K562 (cell line): Measurements from ENCODE around the gene BMP8B. TPM values are rescaled to one million over a fixed set of nuclear protein-coding genes. Genes with fewer than 3 reads are reported as not detected.
A peak's percentile ranks its signal among the peaks of the same experiment; 100 is the strongest.

Experiments used
- ATAC-seq: fragments of 200-7000 bp; cut with Tn5 transposase; 3 replicates; pipeline ENCODE4 v1.9.1; 2020; ENCODE audit warnings: moderate library complexity
- BruUV-seq: library from RNA; stranded (reverse); fragments of 400-500 nt; replicated peaks from 2 replicates; lab custom pipeline; 2021; lab: Mats Ljungman, UMichigan
- CTCF ChIA-PET: fragments of 300-600 bp; formaldehyde crosslinking; extraction: SDS; loops from one replicate; lab custom pipeline; 2021; ENCODE audit warnings: low intra/inter-chr PET ratio; lab: Yijun Ruan, JAX
- POLR2A ChIA-PET: fragments of 300-600, 350-650 bp; sonication (Branson Sonifier 250); formaldehyde crosslinking; extraction: SDS; loops from one replicate; lab custom pipeline; 2021; ENCODE audit warnings: antibody characterized with exemption, inconsistent platforms; lab: Yijun Ruan, JAX
- DNase-seq, 4 experiments: peaks; one replicate each; pipeline versions ENCODE4 v3.0.0 to v3.0.0-alpha.2; 2011 to 2018; ENCODE audit warnings: low spot score in 3 of 4, mixed read lengths in 3 of 4; ENCODE audit errors: extremely low read depth in 1 of 4
- FAIRE-seq: peaks from 2 replicates; lab custom pipeline; 2011; peaks lifted over from hg19 to GRCh38; lab: Jason Lieb, UNC
- H2AFZ ChIP-seq: 2 replicates; pipeline ENCODE4 v1.6.0; 2011; ENCODE audit warnings: low read depth, low read length, control low read depth, inconsistent platforms
- H3K27ac ChIP-seq: fragments of 200-600 bp; 3 replicates; pipeline ENCODE4 v1.8.0; 2011; ENCODE audit warnings: low read depth, mild to moderate bottlenecking, control low read depth, inconsistent platforms, low read length, moderate library complexity, mixed read lengths; ENCODE audit errors: extremely low read depth
- H3K27me3 ChIP-seq, 2 experiments: fragments of 300-600 bp in 1 of 2; 2 replicates in 1 of 2; 3 replicates in 1 of 2; pipeline versions ENCODE4 v1.6.0 to v1.8.0; 2011; ENCODE audit warnings: inconsistent platforms in 2 of 2, low read length in 2 of 2, mild to moderate bottlenecking in 1 of 2, mixed read lengths in 1 of 2, moderate library complexity in 1 of 2; ENCODE audit not compliant: control insufficient read depth in 2 of 2, insufficient read depth in 2 of 2
- H3K36me3 ChIP-seq: fragments of 300-600 bp; 3 replicates; pipeline ENCODE4 v1.8.0; 2011; ENCODE audit warnings: mild to moderate bottlenecking, low read length, inconsistent platforms; ENCODE audit not compliant: control insufficient read depth, insufficient read depth
- H3K4me1 ChIP-seq, 2 experiments: fragments of 200-600 bp in 1 of 2; replicated peaks in 1 of 2; 2 replicates in 1 of 2; 3 replicates in 1 of 2; pipeline versions ENCODE4 v1.5.1 to v1.8.0; 2011; ENCODE audit warnings: inconsistent platforms in 2 of 2, low read length in 2 of 2, mild to moderate bottlenecking in 1 of 2, mixed read lengths in 1 of 2, moderate library complexity in 1 of 2; ENCODE audit not compliant: control insufficient read depth in 2 of 2, insufficient read depth in 2 of 2
- H3K4me2 ChIP-seq: 2 replicates; pipeline ENCODE4 v1.6.1; 2011; ENCODE audit warnings: low read length, control low read depth, inconsistent platforms, mixed read lengths; ENCODE audit not compliant: insufficient read depth
- H3K4me3 ChIP-seq: fragments of 200-600 bp; sonication (generic), shearing (Covaris generic); 2 replicates; pipeline ENCODE4 v1.5.1; 2016; ENCODE audit warnings: control low read depth, inconsistent platforms
- H3K79me2 ChIP-seq: fragments of 200-600 bp; 3 replicates; pipeline ENCODE4 v1.8.0; 2011; ENCODE audit warnings: low read length, inconsistent platforms; ENCODE audit not compliant: control insufficient read depth, insufficient read depth
- H3K9ac ChIP-seq, 2 experiments: 2 replicates each; pipeline versions ENCODE4 v1.6.0 to v1.6.1; 2011; ENCODE audit warnings: low read depth in 2 of 2, low read length in 2 of 2, control low read depth in 1 of 2, inconsistent platforms in 1 of 2, mild to moderate bottlenecking in 1 of 2, mixed read lengths in 1 of 2; ENCODE audit not compliant: insufficient read depth in 1 of 2
- H3K9me1 ChIP-seq: one replicate; pipeline ENCODE4 v1.6.0; 2011; ENCODE audit warnings: inconsistent platforms, mild to moderate bottlenecking, low read length, moderate library complexity; ENCODE audit not compliant: control insufficient read depth, insufficient read depth
- H3K9me3 ChIP-seq: replicated peaks from 2 replicates; pipeline ENCODE4 v1.5.1; 2011; ENCODE audit warnings: low read depth, low read length, inconsistent platforms; ENCODE audit not compliant: control insufficient read depth, insufficient read depth
- H4K20me1 ChIP-seq: replicated peaks from 2 replicates; pipeline ENCODE4 v1.6.1; 2011; ENCODE audit warnings: low read length, inconsistent platforms, mixed read lengths; ENCODE audit not compliant: control insufficient read depth, insufficient read depth
- AFF4 ChIP-seq: sonication (generic); formaldehyde crosslinking; IDR thresholded peaks from 2 replicates; pipeline ENCODE4 v1.8.0; 2023; ENCODE audit warnings: mild to moderate bottlenecking, missing genetic modification reagents
- MYNN ChIP-seq, 2 experiments: sonication (generic); formaldehyde crosslinking in 1 of 2; IDR thresholded peaks; 2 replicates each; pipeline versions ENCODE4 v1.5.0 to v1.6.1; 2016 to 2020; ENCODE audit warnings: antibody characterized with exemption in 1 of 2, missing genetic modification reagents in 1 of 2
- POLR2A ChIP-seq: fragments of 450-650 bp; conservative IDR thresholded peaks from 2 replicates; pipeline ENCODE4 v1.6.1; 2016
- POLR2B ChIP-seq: fragments of 450-650 bp; IDR thresholded peaks from 2 replicates; pipeline ENCODE4 v1.6.1; 2018; ENCODE audit warnings: low read depth; ENCODE audit not compliant: partially characterized antibody
- SUPT5H ChIP-seq: fragments of 450-650 bp; IDR thresholded peaks from 2 replicates; pipeline ENCODE4 v1.6.1; 2016
- WGBS: fragments of 100-300 bp; shearing (Covaris generic); methylation state at CpG from one replicate; pipeline ENCODE4 v1.1.6; 2016; ENCODE audit warnings: low coverage, mixed read lengths; ENCODE audit not compliant: insufficient coverage; ENCODE audit errors: missing lambda C conversion rate; 5-methylcytosine and 5-hydroxymethylcytosine counted together
- in situ Hi-C: fragments of 300-500 bp; cut with MboI; formaldehyde crosslinking; loops from 4 replicates; pipeline ENCODE4 v1.15.0; 2018; ENCODE audit warnings: inconsistent platforms, mixed read lengths
- intact Hi-C: fragments of 100-400 bp; cut with micrococcal nuclease; formaldehyde crosslinking; loops from 2 replicates; pipeline ENCODE4 v1.14.2; 2022
- polyA plus RNA-seq, 8 experiments: library from polyadenylated mRNA; depleted of rRNA in 4 of 8; stranded (reverse) in 5 of 8; unstranded in 3 of 8; fragments of >200 nt; fragmentation: Nextera tagmentation in 2 of 8; fragmentation: Illumina TruSeq in 1 of 8; extraction: Ambion mirVana in 2 of 8; extraction: Trizol in 1 of 8; gene quantifications; 2 replicates each; pipeline versions ENCODE4 v1.2.1 to v1.2.3, GENCODE V29; 2011 to 2014; ENCODE audit warnings: inconsistent platforms in 1 of 8, missing spikeins in 1 of 8
- total RNA-seq, 7 experiments: library from RNA; depleted of rRNA in 6 of 7; stranded (reverse); fragments of >200 nt in 6 of 7; fragmentation: Illumina TruSeq in 2 of 7; extraction: Trizol in 2 of 7; gene quantifications; 2 replicates each; pipeline versions ENCODE4 v1.2.1 to v1.2.3, GENCODE V29; 2011 to 2021; ENCODE audit warnings: low replicate concordance in 1 of 7
- TF ChIP-seq, protein P1 (sequence below): sonication (generic); formaldehyde crosslinking; IDR thresholded peaks from 2 replicates; pipeline ENCODE4 v1.8.1; 2023; ENCODE audit warnings: mild to moderate bottlenecking, missing genetic modification reagents

The BMP8B gene
- total and polyA plus RNA-seq, 9 of the 15 experiments (the other 6 are each of a cell fraction or from before 2014, with no cell fraction given), result 0.03 to 0.33 (median 0.14) TPM

DNA sequence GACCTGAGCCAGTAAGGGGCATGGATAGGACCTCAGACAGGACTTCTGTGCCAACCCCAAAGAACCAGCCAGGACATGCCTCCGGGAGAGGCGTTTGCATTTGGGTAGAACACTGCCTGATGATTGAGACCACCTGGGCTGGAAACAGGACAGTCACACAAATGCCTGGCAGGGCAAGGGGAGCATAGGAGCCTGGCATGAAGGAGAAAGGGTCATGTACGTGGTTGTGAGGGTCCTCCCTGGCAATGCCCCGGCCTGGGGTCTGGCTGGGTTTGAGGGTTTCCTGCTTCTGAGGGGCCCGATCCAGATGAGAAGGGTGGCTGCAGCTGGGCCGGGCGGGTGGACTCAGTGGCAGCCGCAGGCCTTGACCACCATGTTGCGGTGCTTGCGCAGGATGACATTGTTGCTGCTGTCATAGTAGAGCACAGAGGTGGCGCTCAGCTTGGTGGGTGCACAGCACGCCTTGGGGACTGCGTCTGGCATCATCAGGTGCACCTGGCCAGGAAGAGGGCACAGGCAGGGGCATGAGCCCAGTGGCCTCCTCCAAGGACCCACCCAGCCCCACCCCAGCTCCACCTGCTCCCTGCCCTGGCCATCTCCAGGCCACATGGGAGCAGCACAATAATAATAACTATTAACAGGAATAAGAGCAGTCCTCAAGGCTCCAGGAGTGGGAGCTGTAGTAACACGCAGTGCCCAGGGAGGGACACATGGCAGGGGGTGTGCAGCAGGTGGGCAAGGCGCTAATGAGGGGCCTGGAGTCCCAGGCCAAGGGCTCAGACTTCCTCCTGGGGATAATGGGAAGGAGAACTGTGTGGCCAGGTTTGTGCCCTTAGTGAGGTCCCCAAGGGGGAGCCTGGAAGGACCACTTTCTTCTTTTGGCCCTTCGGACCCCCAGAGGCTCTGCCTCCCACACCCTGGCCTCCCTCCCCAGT, 28.3 kb downstream of the BMP8B start:
- Histone ChIP-seq H3K4me1 (peaks cover 3 to 23% of the 10 kb centered on the region in 2 experiments; a peak in 3 of 5 replicates), H3K9ac (no peak overlapping the region), H3K9me1 (no peaks in the 10 kb centered on the region), H3K4me3 (no peak overlapping the region), H3K27ac (no peak overlapping the region), H3K27me3 (no peaks in the 10 kb centered on the region), H3K9me3 (no peaks in the 10 kb centered on the region), H2AFZ (no peak overlapping the region), H3K4me2 (no peak overlapping the region), H4K20me1 (no peaks in the 10 kb centered on the region; the same call in 1 of the 2 replicates), H3K79me2 (no peaks in the 10 kb centered on the region), H3K36me3 (peaks cover 30% of the 10 kb centered on the region; the same call in 2 of the 3 replicates)
- ChIA-PET POLR2A (interaction anchor here (0.8 kb wide), 2 partner anchors 22 to 241 kb away, joined by 3 to 4 read pairs; partner anchors contain the start of gene PPIE), CTCF (no interaction called here)
- no peak for TF ChIP-seq AFF4 (CRISPR knock-in tag)
- TF ChIP-seq POLR2B, result peak; percentile 16
- 0 out of 2 replicates have a peak, but pooled peaks have one; percentile 18 for TF ChIP-seq MYNN (IDR thresholded peaks at IDR 0.05)
- no peak for TF ChIP-seq MYNN (CRISPR knock-in tag; IDR thresholded peaks at IDR 0.05)
- TF ChIP-seq, protein P1, sequence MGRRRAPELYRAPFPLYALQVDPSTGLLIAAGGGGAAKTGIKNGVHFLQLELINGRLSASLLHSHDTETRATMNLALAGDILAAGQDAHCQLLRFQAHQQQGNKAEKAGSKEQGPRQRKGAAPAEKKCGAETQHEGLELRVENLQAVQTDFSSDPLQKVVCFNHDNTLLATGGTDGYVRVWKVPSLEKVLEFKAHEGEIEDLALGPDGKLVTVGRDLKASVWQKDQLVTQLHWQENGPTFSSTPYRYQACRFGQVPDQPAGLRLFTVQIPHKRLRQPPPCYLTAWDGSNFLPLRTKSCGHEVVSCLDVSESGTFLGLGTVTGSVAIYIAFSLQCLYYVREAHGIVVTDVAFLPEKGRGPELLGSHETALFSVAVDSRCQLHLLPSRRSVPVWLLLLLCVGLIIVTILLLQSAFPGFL (CRISPR knock-in tag), result no peak
- TF ChIP-seq SUPT5H, result 0 out of 2 replicates have a peak, but pooled peaks have one; percentile 15
- TF ChIP-seq POLR2A, result 0 out of 2 replicates have a peak, but pooled peaks have one; percentile 29
- BruUV-seq, result no TSS peak
- in situ Hi-C loops (loop anchor here (5.0 kb wide), 1 partner anchor 238 kb away; no protein-coding TSS in a partner anchor), intact Hi-C loops (loop anchor here (5.0 kb wide), 1 partner anchor 238 kb away; no protein-coding TSS in a partner anchor)
- no peak for ATAC-seq
- no peak for FAIRE-seq
- no peak for DNase-seq
- WGBS, result 84% methylated on average over 13 of the region's 16 CpGs
